Adrenal gland (tissue), 5 donors: ENCODE results near the gene KATNIP.

ENCODE experiments used
- CTCF ChIP-seq, 6 experiments: fragments of 450-650 bp in 4 of 6; fragments of 200-600 bp in 2 of 6; sonication (generic) in 1 of 6; IDR thresholded peaks; 1 replicate in 5 of 6; 2 replicates in 1 of 6; pipeline versions ENCODE4 v1.5.1 to v1.8.0; 2016 to 2021; ENCODE audit warnings: antibody characterized with exemption in 6 of 6, mild to moderate bottlenecking in 2 of 6, moderate library complexity in 1 of 6
- POLR2A ChIP-seq, 2 donors: fragments of 450-650 bp; IDR thresholded peaks; one replicate each; pipeline ENCODE4 v1.6.1; 2017; ENCODE audit warnings: antibody characterized with exemption in 2 of 2, mild to moderate bottlenecking in 2 of 2, moderate library complexity in 1 of 2
- donor health status: DM: no; HTN: no; CAD: no.

GRCh38 chr16:27503662-27504061 lies 46.3 kb upstream of the KATNIP start:
- TF ChIP-seq POLR2A (IDR thresholded peaks at IDR 0.05) (no peak), CTCF (IDR thresholded peaks at IDR 0.05) (no peak)
